Neuron (in vitro differentiated cells): ENCODE data around the gene NFAM1.

Experiments used
- H2AFZ ChIP-seq: one replicate; pipeline ENCODE4 v1.6.1; 2013; ENCODE audit warnings: low read depth, mild to moderate bottlenecking, inconsistent platforms, low read length, moderate library complexity
- H3K27me3 ChIP-seq: one replicate; pipeline ENCODE4 v1.6.1; 2013; ENCODE audit warnings: low read length; ENCODE audit not compliant: insufficient read depth
- H3K36me3 ChIP-seq: one replicate; pipeline ENCODE4 v1.6.1; 2013; ENCODE audit warnings: low read length; ENCODE audit not compliant: insufficient read depth
- H3K4me1 ChIP-seq: one replicate; pipeline ENCODE4 v1.6.1; 2013; ENCODE audit warnings: low read length; ENCODE audit not compliant: insufficient read depth
- H3K4me3 ChIP-seq: 2 replicates; pipeline ENCODE4 v1.5.1; 2013; ENCODE audit warnings: mild to moderate bottlenecking, low read length, moderate library complexity
- H3K9me3 ChIP-seq: one replicate; pipeline ENCODE4 v1.6.1; 2013; ENCODE audit warnings: low read length

The NFAM1 gene

GRCh38 chr22:42346722-42347121 lies 85.5 kb downstream of the NFAM1 start:
- H3K36me3 ChIP-seq = no peaks in the 10 kb centered on the region
- H3K4me1 ChIP-seq = peaks cover 11% of the 10 kb centered on the region
- no peak overlapping the region for H3K4me3 ChIP-seq
- peaks cover 7% of the 10 kb centered on the region for H3K27me3 ChIP-seq
- no peak overlapping the region for H2AFZ ChIP-seq
- H3K9me3 ChIP-seq = no peaks in the 10 kb centered on the region

- Histone ChIP-seq H3K4me3 (no peak overlapping the region), H2AFZ (no peak overlapping the region), H3K36me3 (no peaks in the 10 kb centered on the region), H3K27me3 (peaks cover 3% of the 10 kb centered on the region), H3K4me1 (peaks cover 20% of the 10 kb centered on the region), H3K9me3 (no peaks in the 10 kb centered on the region)
These were observed 86.7 kb downstream of the NFAM1 start for GRCh38 chr22:42345458-42345857.

- Histone ChIP-seq H3K9me3 (no peaks in the 10 kb centered on the region), H2AFZ (no peak overlapping the region), H3K4me3 (peak overlapping the region; percentile 19), H3K27me3 (peaks cover 3% of the 10 kb centered on the region), H3K36me3 (no peaks in the 10 kb centered on the region), H3K4me1 (peaks cover 28% of the 10 kb centered on the region)
These were observed 87.8 kb downstream of the NFAM1 start for GRCh38 chr22:42344361-42344905.

- H2AFZ ChIP-seq = no peak overlapping the region
- no peaks in the 10 kb centered on the region for H3K36me3 ChIP-seq
- H3K4me1 ChIP-seq = peaks cover 34% of the 10 kb centered on the region
- peak overlapping the region; percentile 19 for H3K4me3 ChIP-seq
- no peaks in the 10 kb centered on the region for H3K9me3 ChIP-seq
- H3K27me3 ChIP-seq = peaks cover 3% of the 10 kb centered on the region
These were observed 88.6 kb downstream of the NFAM1 start for GRCh38 chr22:42343531-42344081.

- Histone ChIP-seq H3K4me3 (peak overlapping the region; percentile 46), H2AFZ (no peak overlapping the region), H3K27me3 (peaks cover 3% of the 10 kb centered on the region), H3K36me3 (no peaks in the 10 kb centered on the region), H3K9me3 (no peaks in the 10 kb centered on the region), H3K4me1 (peaks cover 36% of the 10 kb centered on the region)
These were observed 89.1 kb downstream of the NFAM1 start for GRCh38 chr22:42343121-42343454.

GRCh38 chr22:42342426-42343120 lies 89.6 kb downstream of the NFAM1 start:
- Histone ChIP-seq H3K4me3 (peak overlapping the region; percentile 46), H3K9me3 (no peaks in the 10 kb centered on the region), H3K36me3 (no peaks in the 10 kb centered on the region), H2AFZ (no peak overlapping the region), H3K27me3 (peaks cover 3% of the 10 kb centered on the region), H3K4me1 (peaks cover 36% of the 10 kb centered on the region)

- Histone ChIP-seq H3K36me3 (no peaks in the 10 kb centered on the region), H3K4me1 (peaks cover 28% of the 10 kb centered on the region), H3K4me3 (no peak overlapping the region), H3K27me3 (peaks cover 3% of the 10 kb centered on the region), H3K9me3 (no peaks in the 10 kb centered on the region), H2AFZ (no peak overlapping the region)
These were observed 90.4 kb downstream of the NFAM1 start for GRCh38 chr22:42341779-42342178.

- no peaks in the 10 kb centered on the region for H3K9me3 ChIP-seq
- H3K27me3 ChIP-seq = no peaks in the 10 kb centered on the region
- H3K4me3 ChIP-seq = peak overlapping the region; percentile 21
- H3K36me3 ChIP-seq = no peaks in the 10 kb centered on the region
- peaks cover 25% of the 10 kb centered on the region for H3K4me1 ChIP-seq
- H2AFZ ChIP-seq = peak overlapping the region; percentile 23
These were observed 91.3 kb downstream of the NFAM1 start for GRCh38 chr22:42340829-42341383.

GRCh38 chr22:42340150-42340549 lies 92.1 kb downstream of the NFAM1 start:
- Histone ChIP-seq H2AFZ (no peak overlapping the region), H3K36me3 (no peaks in the 10 kb centered on the region), H3K9me3 (no peaks in the 10 kb centered on the region), H3K4me1 (peaks cover 25% of the 10 kb centered on the region), H3K4me3 (no peak overlapping the region), H3K27me3 (no peaks in the 10 kb centered on the region)

- Histone ChIP-seq H3K36me3 (no peaks in the 10 kb centered on the region), H3K4me3 (no peak overlapping the region), H3K9me3 (no peaks in the 10 kb centered on the region), H3K4me1 (peaks cover 25% of the 10 kb centered on the region), H2AFZ (no peak overlapping the region), H3K27me3 (no peaks in the 10 kb centered on the region)
These were observed 93.7 kb downstream of the NFAM1 start for GRCh38 chr22:42338479-42338878.

GRCh38 chr22:42337356-42337755 lies 94.8 kb downstream of the NFAM1 start:
- Histone ChIP-seq H3K27me3 (no peaks in the 10 kb centered on the region), H3K4me1 (peaks cover 25% of the 10 kb centered on the region), H3K36me3 (no peaks in the 10 kb centered on the region), H2AFZ (no peak overlapping the region), H3K4me3 (no peak overlapping the region), H3K9me3 (no peaks in the 10 kb centered on the region)

GRCh38 chr22:42336527-42337227 lies 95.5 kb downstream of the NFAM1 start:
- Histone ChIP-seq H3K36me3 (no peaks in the 10 kb centered on the region), H3K4me1 (peaks cover 25% of the 10 kb centered on the region), H3K4me3 (no peak overlapping the region), H3K27me3 (no peaks in the 10 kb centered on the region), H2AFZ (no peak overlapping the region), H3K9me3 (no peaks in the 10 kb centered on the region)

GRCh38 chr22:42335839-42336378 lies 96.3 kb downstream of the NFAM1 start:
- H3K27me3 ChIP-seq = no peaks in the 10 kb centered on the region

More at GRCh38 chr22:42335839-42336378, 96.3 kb downstream of the NFAM1 start:
- Histone ChIP-seq H3K9me3 (no peaks in the 10 kb centered on the region), H3K36me3 (no peaks in the 10 kb centered on the region), H2AFZ (no peak overlapping the region), H3K4me1 (peaks cover 19% of the 10 kb centered on the region), H3K4me3 (no peak overlapping the region)
